Germinal center (tissue), 1 donor: Measurements from ENCODE around the gene DYNC2LI1.

Experiments used
- DNase-seq: peaks from one replicate; pipeline ENCODE4 v3.0.0; 2012; ENCODE audit warnings: mixed read lengths, low spot score

DYNC2LI1 gene

DNA sequence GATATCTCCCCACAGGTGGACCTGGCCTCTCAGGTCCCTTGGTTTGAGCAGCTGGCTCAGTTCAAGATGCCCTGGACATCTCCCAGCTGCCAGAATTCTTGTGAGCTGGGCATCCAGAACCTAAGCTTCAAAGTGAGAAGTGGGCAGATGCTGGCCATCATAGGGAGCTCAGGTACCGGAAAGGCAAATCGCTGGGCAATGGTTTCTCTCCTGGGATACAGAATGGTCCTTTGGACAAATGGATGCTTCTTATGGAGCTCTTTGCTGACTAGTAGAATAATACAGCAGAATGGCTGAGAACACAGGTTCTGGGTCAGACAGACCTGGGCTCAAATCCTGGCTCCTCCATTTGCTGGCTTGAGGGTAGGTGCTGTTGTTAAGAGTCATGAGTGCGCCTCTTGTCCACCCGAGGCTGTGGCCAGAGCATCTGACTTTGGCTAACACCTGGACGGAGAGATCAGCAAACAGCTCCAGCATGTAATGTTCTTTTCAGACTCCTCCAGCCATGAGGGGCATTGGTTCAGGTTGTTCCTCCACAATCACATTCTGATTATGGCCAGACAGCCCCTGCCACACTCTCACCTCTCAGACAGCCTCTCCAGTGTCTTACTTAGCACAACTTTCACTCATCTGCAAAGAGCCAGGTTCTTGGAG is 72.4 kb downstream of the DYNC2LI1 start:
- DNase-seq = no peak

DNA sequence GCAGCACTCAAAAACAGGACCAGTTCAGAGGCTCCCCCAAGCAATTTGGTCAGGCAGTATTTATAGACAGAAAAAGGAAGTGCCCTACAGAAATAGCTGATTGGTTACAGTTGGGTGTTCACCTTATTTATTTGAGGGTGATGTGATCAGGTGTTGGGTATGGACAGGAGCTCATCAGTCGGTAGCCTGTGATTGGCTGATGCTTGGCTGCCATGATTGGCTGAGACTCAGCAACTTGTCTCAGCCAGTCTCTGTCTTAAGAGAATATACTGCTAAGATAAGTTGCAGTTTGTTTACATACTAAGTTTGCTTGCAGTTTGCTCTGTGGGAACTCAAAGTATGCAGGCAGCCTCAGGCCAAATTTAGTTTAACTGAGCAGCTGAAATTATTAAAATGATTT is 74.4 kb downstream of the DYNC2LI1 start:
- peak; percentile 18 for DNase-seq

DNA sequence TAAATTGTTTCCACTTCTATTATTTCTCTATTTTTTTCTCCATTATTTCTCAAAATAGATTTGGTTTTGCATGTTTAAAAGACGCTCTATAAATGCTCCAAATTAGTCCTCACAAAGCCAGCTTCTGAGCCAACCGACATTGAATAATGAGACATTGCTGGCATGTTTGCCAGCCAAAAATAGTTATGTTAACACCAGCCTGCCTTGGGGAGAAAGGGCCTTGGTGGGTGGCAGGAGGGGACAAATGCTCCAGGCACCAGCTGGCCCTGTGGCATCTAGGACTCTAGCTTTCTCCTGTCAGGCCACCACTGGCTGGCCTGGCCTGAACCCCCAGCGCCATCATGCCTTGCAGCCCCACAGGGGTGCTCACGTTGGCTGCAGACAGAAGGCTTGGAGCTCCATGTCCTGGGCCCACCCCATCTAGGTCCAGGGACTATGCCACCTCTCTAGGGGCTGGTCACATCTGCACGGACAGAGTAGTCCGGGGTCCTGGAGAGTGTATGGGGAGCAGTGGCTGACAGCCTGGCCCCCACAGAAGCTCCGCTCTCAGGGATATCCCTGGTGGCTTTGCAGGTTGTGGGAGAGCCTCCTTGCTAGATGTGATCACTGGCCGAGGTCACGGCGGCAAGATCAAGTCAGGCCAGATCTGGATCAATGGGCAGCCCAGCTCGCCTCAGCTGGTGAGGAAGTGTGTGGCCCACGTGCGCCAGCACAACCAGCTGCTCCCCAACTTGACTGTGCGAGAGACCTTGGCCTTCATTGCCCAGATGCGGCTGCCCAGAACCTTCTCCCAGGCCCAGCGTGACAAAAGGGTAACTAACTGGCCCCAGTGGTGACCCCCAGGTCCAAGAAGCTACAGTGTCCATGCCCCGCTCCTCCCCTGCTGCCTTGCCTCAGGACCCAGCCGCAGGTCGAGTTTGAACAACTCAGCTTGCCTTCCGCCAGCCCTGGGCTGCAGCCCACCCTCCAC is 77.5 kb downstream of the DYNC2LI1 start:
- DNase-seq = no peak

DNA sequence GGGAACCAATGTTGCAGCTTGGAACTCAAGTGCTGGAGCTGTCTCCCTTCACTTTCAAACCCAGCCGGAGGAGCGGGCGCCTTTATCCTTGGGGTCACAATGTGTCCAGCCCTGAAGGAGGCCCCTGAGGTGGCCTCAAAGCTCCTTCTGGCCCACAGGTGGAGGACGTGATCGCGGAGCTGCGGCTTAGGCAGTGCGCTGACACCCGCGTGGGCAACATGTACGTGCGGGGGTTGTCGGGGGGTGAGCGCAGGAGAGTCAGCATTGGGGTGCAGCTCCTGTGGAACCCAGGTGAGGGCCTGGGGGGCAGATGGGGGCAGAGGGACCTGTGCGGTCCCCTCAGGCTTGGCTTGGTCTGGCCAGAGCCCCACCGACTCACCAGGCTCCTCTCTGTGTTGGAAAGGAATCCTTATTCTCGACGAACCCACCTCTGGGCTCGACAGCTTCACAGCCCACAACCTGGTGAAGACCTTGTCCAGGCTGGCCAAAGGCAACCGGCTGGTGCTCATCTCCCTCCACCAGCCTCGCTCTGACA is 78.4 kb downstream of the DYNC2LI1 start:
- no peak for DNase-seq

DNA sequence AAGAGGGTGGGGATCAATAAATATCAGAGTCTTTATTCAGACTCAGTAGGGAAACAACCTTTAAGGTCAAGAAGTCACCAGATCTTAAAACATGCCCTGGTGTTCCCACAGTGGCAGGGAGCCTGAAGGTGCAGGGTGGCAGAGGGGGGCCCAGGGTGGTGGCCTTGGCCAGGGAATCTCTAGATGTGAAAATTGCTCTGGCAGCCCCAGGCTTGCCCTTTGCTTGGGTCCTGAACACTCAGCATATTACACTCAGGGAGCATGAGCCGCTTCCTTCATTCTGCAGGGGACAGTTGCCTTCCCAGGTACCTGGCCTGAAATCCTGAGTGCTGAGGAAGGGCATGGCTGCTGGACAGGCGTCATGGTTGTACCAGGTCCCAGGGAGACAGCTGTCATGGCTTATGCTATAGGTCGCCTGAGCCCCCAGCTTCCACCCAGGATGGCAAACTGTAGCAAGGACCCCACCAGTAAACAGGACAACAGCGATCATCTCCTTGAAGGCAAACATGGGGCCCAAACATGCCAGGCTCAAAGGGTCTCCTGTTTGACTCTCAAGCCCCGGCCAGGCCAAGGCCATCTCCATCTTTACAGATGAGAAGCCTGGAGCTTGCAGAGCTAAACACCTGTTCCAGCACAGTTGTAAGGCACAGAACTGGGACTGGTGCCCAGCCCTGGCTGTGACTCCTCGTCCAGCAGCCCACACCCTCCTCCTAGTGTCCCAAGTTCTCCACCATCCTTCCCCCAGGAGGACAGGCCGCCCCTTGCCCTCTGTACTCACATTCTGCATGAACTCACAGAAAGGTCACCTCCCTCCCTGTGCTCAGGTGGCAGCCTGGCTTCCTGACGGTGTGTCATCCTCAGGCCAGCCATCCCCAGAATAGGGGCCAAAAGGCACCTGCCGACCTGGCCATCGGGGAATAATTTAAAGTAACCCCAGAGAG is 79.6 kb downstream of the DYNC2LI1 start:
- DNase-seq = no peak

DNA sequence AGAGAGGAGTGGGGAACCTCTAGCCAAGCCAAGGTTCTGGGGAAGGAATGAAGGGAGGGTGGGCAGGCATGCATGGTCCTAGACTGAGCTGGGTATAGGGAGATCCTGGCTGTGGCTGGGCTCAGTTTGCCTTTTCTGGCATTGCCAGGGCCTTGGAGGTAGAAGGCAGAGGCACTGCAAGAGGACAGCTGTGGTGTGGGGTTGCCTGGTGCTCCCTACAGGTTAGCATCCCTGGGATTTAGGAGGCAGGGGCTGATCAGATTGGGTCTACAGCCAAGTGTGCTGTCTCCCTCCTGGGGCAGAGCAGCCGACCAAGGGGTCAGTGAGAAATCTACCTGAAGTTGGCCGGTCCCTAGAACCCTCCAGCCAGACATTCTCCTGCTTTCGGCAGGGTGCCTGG is 80.8 kb downstream of the DYNC2LI1 start:
- no peak for DNase-seq

DNA sequence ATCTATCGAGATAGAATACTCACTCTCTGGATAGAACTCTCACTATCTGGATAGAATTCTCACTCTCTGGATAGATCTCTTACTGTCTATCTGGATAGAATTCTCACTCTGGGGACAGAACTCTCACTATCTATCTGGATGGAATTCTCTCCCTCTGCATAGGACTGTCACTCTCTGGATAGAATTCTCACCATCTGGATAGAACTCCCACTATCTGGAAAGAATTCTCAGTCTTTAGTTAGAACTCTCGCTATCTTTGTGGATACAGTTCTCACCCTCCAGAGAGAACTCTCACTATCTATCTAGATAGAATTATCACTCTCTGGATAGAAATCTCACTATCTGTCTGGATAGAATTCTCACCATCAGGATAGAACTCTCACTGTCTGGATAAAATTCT is 81.5 kb downstream of the DYNC2LI1 start:
- no peak for DNase-seq
